BJ (cell line): ENCODE measurements around the gene PIH1D2. TPM values are rescaled to one million over a fixed set of nuclear protein-coding genes. Genes with fewer than 3 reads are reported as not detected.
A peak's percentile ranks its signal among the peaks of the same experiment; 100 is the strongest.
"Not testable (repeated sequence)": the region's sequence is repeated elsewhere in the genome, so short reads cannot be mapped to it uniquely, and the experiment has no call there.

ENCODE experiments used
- CTCF ChIA-PET: fragments of 350-600 bp; formaldehyde crosslinking; extraction: SDS; loops from one replicate; lab custom pipeline; 2021; ENCODE audit warnings: antibody characterized with exemption, inconsistent platforms; lab: Yijun Ruan, JAX
- POLR2A ChIA-PET: fragments of 300-600 bp; sonication (Branson Sonifier 250); formaldehyde crosslinking; extraction: SDS; loops from one replicate; lab custom pipeline; 2021; ENCODE audit warnings: antibody characterized with exemption; lab: Charles Lee
- DNase-seq: peaks from one replicate; pipeline ENCODE4 v3.0.0-alpha.2; 2011; ENCODE audit warnings: low read depth
- H3K27me3 ChIP-seq: 2 replicates; pipeline ENCODE4 v1.6.0; 2011; ENCODE audit warnings: low read length; ENCODE audit not compliant: control insufficient read depth, insufficient read depth
- H3K36me3 ChIP-seq: 2 replicates; pipeline ENCODE4 v1.5.1; 2011; ENCODE audit warnings: low read length; ENCODE audit not compliant: control insufficient read depth, insufficient read depth
- H3K4me3 ChIP-seq: 2 replicates; pipeline ENCODE4 v1.5.1; 2011; ENCODE audit warnings: low read depth, mild to moderate bottlenecking, control low read depth, low read length
- polyA plus RNA-seq: library from polyadenylated mRNA; depleted of rRNA; stranded (reverse); fragments of >200 nt; gene quantifications from 2 replicates; pipeline ENCODE4 v1.2.3, GENCODE V29; 2011
- TF ChIP-seq, protein P1 (sequence below): IDR thresholded peaks from 2 replicates; pipeline ENCODE4 v1.5.1; 2011; ENCODE audit warnings: low read depth, mild to moderate bottlenecking, control low read depth, inconsistent platforms, low read length, moderate library complexity; ENCODE audit not compliant: insufficient read depth

PIH1D2 gene
- polyA plus RNA-seq, 1 experiment, result 0.82 TPM

DNA sequence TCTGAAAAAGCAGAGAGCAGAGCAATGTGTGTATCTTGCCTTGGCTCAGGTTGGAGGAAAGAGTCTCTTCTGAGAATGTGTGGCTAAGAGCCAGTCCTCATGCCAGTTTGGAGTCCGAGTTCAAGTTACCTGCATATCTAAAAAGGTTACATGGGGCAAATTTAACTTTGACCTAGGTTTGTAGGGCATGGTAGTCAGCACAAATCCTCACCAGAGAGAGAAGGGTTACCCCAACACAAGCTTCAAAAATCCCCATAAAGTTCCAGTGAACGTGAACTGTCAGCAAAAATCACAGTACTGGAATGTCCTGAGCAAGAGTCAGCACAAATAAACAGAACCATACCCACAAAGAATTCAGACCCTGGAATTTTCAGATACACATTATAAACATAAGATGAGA lies 26.6 kb upstream of the PIH1D2 start:
- DNase-seq, result no peak
- TF ChIP-seq, protein P1, sequence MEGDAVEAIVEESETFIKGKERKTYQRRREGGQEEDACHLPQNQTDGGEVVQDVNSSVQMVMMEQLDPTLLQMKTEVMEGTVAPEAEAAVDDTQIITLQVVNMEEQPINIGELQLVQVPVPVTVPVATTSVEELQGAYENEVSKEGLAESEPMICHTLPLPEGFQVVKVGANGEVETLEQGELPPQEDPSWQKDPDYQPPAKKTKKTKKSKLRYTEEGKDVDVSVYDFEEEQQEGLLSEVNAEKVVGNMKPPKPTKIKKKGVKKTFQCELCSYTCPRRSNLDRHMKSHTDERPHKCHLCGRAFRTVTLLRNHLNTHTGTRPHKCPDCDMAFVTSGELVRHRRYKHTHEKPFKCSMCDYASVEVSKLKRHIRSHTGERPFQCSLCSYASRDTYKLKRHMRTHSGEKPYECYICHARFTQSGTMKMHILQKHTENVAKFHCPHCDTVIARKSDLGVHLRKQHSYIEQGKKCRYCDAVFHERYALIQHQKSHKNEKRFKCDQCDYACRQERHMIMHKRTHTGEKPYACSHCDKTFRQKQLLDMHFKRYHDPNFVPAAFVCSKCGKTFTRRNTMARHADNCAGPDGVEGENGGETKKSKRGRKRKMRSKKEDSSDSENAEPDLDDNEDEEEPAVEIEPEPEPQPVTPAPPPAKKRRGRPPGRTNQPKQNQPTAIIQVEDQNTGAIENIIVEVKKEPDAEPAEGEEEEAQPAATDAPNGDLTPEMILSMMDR, result no peak
- ChIA-PET CTCF (interaction anchor here (7.0 kb wide), 1 partner anchor 12 kb away, joined by 48 read pairs; no protein-coding TSS in a partner anchor), POLR2A (no interaction called here)
- 0 out of 2 replicates have a peak, but pooled peaks cover 1% of the 10 kb centered on the region for H3K36me3 ChIP-seq
- no peak overlapping the region for H3K4me3 ChIP-seq
- no peaks in the 10 kb centered on the region for H3K27me3 ChIP-seq

DNA sequence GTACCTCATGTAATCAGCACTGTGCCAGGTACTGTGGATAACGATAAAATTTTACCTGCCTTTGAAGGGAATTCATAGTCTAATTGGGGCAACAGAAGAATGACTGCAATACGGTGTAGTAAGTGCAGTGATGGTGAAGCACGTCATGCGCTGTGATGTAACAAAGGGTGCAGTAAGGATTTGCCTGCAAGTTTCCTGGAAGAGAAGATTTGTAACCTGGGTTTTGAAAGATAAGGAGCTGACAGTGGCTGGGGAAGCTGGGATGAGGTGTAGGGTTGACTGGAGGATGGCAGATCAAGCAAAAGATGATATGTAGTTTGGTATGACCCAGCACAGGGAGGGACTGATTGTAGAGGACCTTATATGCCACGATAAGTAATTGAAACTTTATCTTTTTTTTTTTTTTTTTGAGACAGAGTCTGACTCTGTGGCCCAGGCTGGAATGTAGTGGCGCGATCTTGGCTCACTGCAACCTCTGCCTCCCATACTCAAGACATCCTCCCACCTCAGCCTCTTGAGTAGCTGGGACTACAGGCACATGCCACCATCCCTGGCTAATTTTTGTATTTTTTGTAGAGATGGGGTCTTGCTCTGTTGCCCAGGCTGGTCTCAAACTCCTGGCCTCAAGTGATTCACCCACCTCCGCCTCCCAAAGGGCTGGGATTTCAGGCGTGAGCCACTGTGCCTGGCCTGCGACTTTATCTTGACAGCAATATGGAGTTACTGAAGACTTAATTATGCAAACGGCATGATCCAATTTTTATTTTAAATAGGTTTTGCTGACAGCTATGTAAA lies 24.1 kb upstream of the PIH1D2 start:
- TF ChIP-seq, protein P1, result no peak
- Histone ChIP-seq H3K27me3 (no peaks in the 10 kb centered on the region), H3K4me3 (no peak overlapping the region), H3K36me3 (0 out of 2 replicates have a peak, but pooled peaks cover 1% of the 10 kb centered on the region)
- POLR2A ChIA-PET, result no interaction called here
- DNase-seq, result no peak
- CTCF ChIA-PET, result interaction anchor here (0.8 to 1.5 kb wide), 2 partner anchors 11 to 16 kb away, joined by 4 read pairs; partner anchors contain the start of genes SDHD and TIMM8B

DNA sequence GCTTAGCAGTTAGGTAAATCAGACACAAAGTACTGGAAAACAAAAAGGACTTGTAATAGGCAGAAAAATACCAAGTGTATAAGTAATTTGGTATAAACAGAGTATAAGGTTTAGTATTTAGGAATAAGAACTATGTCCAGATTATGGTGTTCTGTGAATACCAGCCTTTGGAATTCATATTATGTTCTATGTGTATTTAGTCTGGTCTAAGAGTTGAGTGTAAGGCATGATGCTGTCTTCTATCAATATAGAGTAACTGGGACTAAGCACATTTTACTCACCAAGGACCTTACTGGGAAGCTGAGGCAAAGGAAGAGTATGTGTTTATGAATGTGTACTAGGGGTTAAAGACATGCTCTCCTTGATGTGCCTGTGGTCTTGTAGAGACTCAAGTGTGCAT lies 22.4 kb upstream of the PIH1D2 start:
- TF ChIP-seq, protein P1, result no peak
- Histone ChIP-seq H3K27me3 (no peaks in the 10 kb centered on the region), H3K4me3 (no peak overlapping the region), H3K36me3 (0 out of 2 replicates have a peak, but pooled peaks cover 1% of the 10 kb centered on the region)
- CTCF ChIA-PET, result no interaction called here
- POLR2A ChIA-PET, result no interaction called here
- no peak for DNase-seq

DNA sequence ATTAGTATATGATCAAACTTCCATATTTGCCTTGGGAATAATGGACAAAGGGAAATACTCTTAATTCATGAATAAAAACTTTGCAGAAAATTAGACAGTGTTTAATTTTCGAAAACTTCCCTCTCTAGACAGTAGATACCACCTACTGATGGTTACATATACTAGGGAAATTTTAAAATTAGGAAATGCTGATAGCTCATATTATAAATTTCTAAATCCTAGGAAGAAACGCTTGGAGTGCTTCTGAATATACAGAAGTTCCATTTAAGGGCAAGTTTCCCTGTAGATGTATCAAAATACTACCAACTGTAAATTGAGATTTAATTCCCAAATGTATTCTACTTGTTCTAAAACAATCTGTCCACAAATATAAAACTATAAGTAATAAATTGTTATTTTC lies 21.5 kb upstream of the PIH1D2 start:
- CTCF ChIA-PET, result interaction anchor here (1.1 kb wide), 1 partner anchor 19 kb away, joined by 3 read pairs; no protein-coding TSS in a partner anchor
- H3K27me3 ChIP-seq, POLR2A ChIA-PET, H3K4me3 ChIP-seq, H3K36me3 ChIP-seq, DNase-seq: not testable (repeated sequence)

DNA sequence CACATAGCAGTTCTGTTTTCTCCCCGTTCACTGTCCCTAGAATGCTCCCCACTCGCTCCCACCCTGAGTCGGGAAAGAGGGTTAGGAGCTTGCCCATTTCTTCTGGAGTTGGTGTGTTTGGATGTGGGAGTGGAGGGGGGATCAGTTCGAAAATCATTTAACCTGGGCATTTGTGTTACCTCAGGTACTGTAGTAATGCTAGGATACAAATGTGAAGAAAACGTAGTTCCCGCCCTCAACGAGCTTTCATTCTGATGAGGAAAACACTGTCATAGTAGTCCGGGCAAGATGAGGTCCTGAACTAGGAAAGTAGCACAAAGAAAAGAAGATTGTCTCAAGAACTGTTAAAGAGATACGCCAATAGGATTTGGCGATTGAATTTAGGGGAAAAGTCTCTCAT lies 13.4 kb upstream of the PIH1D2 start:
- CTCF ChIA-PET, result interaction anchor here (1.0 kb wide), 1 partner anchor 10 kb away, joined by 4 read pairs; no protein-coding TSS in a partner anchor
- TF ChIP-seq, protein P1, result no peak
- Histone ChIP-seq H3K27me3 (no peaks in the 10 kb centered on the region), H3K36me3 (peaks cover 8% of the 10 kb centered on the region; the same call in 1 of the 2 replicates), H3K4me3 (peak overlapping the region; percentile 90)
- POLR2A ChIA-PET, result no interaction called here
- DNase-seq, result no peak
